ENCODE data around the gene IL4R. TPM values are rescaled to one million over a fixed set of nuclear protein-coding genes. Genes with fewer than 3 reads are reported as not detected.
A peak's percentile ranks its signal among the peaks of the same experiment; 100 is the strongest.

Gene IL4R
- total and polyA plus RNA-seq, 7 donors = 2.1 to 9.6 (median 6.5) TPM

GRCh38 chr16:27323781-27324561 is 10.2 kb downstream of the IL4R start:
- intact Hi-C loops (cut with DNase I) = no loop called here

GRCh38 chr16:27324851-27325301 is 11.1 kb downstream of the IL4R start:
- peaks cover 4% of the 10 kb centered on the region for H3K4me1 ChIP-seq
- ATAC-seq = peak in 1 of 4 donors; percentile 28
- DNase-seq = peak; percentile 29 to 57
- no peak overlapping the region for H3K27ac ChIP-seq
- H3K27me3 ChIP-seq (ENCODE audit: insufficient read depth in 3 of 3, low read length in 2 of 3) = peaks cover 0 to 5% (median 0%) of the 10 kb centered on the region in 3 donors
- no peak for TF ChIP-seq CTCF (IDR thresholded peaks at IDR 0.05)
- H3K36me3 ChIP-seq (ENCODE audit: insufficient read depth in 1 of 2, low read depth in 1 of 2) = no peaks in the 10 kb centered on the region
- intact Hi-C loops (cut with DNase I) = no loop called here
- no peak overlapping the region for H3K4me3 ChIP-seq
- no peaks in the 10 kb centered on the region for H3K9me3 ChIP-seq
- WGBS, 3 donors = 37 to 53% (median 48%) methylated on average over 12 of the region's 12 CpGs

More at GRCh38 chr16:27323781-27324561, 10.2 kb downstream of the IL4R start:
- H3K9me3 ChIP-seq = no peaks in the 10 kb centered on the region
- H3K4me1 ChIP-seq = peaks cover 4% of the 10 kb centered on the region
- TF ChIP-seq CTCF (IDR thresholded peaks at IDR 0.05) = no peak
- peaks cover 0 to 5% (median 0%) of the 10 kb centered on the region in 3 donors for H3K27me3 ChIP-seq (ENCODE audit: insufficient read depth in 3 of 3, low read length in 2 of 3)
- DNase-seq = no peak
- ATAC-seq = no peak
- no peak overlapping the region for H3K27ac ChIP-seq
- no peak overlapping the region for H3K4me3 ChIP-seq
- WGBS, 3 donors = 60 to 73% (median 64%) methylated on average over 13 of the region's 13 CpGs
- H3K36me3 ChIP-seq (ENCODE audit: insufficient read depth in 1 of 2, low read depth in 1 of 2) = no peaks in the 10 kb centered on the region

GRCh38 chr16:27325736-27326135 is 12.0 kb downstream of the IL4R start:
- TF ChIP-seq CTCF (IDR thresholded peaks at IDR 0.05) = no peak
- Histone ChIP-seq H3K36me3 (ENCODE audit: insufficient read depth in 1 of 2, low read depth in 1 of 2) (no peaks in the 10 kb centered on the region), H3K9me3 (no peaks in the 10 kb centered on the region), H3K27me3 (ENCODE audit: insufficient read depth in 3 of 3, low read length in 2 of 3) (peaks cover 0 to 5% (median 0%) of the 10 kb centered on the region in 3 donors), H3K27ac (peak overlapping the region; percentile 84), H3K4me1 (peaks cover 10% of the 10 kb centered on the region), H3K4me3 (no peak overlapping the region)
- no peak for ATAC-seq
- intact Hi-C loops (cut with DNase I) = no loop called here
- DNase-seq = no peak
- 86 to 88% (median 88%) methylated on average over 8 of the region's 8 CpGs for WGBS, 3 donors

GRCh38 chr16:27326251-27326650 is 12.5 kb downstream of the IL4R start:
- no peaks in the 10 kb centered on the region for H3K9me3 ChIP-seq
- peaks cover 0 to 5% (median 0%) of the 10 kb centered on the region in 3 donors for H3K27me3 ChIP-seq (ENCODE audit: insufficient read depth in 3 of 3, low read length in 2 of 3)
- H3K4me1 ChIP-seq = peaks cover 10% of the 10 kb centered on the region
- TF ChIP-seq CTCF (IDR thresholded peaks at IDR 0.05) = no peak
- peak overlapping the region; percentile 84 for H3K27ac ChIP-seq
- 82 to 89% (median 83%) methylated on average over 6 of the region's 6 CpGs for WGBS, 3 donors
- no peak for DNase-seq
- ATAC-seq = no peak
- no peaks in the 10 kb centered on the region for H3K36me3 ChIP-seq (ENCODE audit: insufficient read depth in 1 of 2, low read depth in 1 of 2)
- intact Hi-C loops (cut with DNase I) = no loop called here
- no peak overlapping the region for H3K4me3 ChIP-seq

Measured in psoas muscle (tissue), 8 donors.